GM10248 (cell line): ENCODE data around the gene PBX3.

Experiments used
- CTCF ChIA-PET: fragments of 300-600 bp; sonication (Branson Sonifier 250); formaldehyde crosslinking; extraction: SDS; loops from one replicate; lab custom pipeline; 2021; ENCODE audit warnings: antibody characterized with exemption; lab: Yijun Ruan, JAX
- POLR2A ChIA-PET: fragments of 350-650 bp; sonication (Branson Sonifier 250); formaldehyde crosslinking; extraction: SDS; loops from one replicate; lab custom pipeline; 2020; ENCODE audit warnings: antibody characterized with exemption; lab: Yijun Ruan, JAX
- DNase-seq: peaks from one replicate; pipeline ENCODE4 v3.0.0; 2012; ENCODE audit errors: extremely low spot score
- TF ChIP-seq, protein P1 (sequence below): IDR thresholded peaks from 2 replicates; pipeline ENCODE4 v1.5.1; 2012; ENCODE audit warnings: mild to moderate bottlenecking, low read depth; ENCODE audit errors: extremely low read depth, missing control alignments, control extremely low read depth

The PBX3 gene

DNA sequence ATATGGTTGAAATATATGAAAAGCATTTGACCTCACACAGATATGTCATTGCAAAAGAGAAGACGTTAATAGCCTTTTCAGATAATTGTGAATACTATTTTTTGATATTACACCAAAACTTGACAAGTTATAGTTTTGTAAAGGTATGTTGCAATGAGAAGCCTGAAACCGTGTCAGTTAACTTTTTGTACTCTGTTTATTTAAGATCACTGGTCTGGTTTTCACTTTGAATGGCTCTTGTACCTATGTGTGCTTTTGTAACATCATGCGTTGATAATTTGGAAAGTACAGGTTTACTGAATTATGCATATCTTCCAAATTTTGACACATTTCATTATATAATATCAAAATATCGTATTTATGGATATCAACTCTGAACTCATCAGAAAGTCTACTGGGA, 177.2 kb downstream of the PBX3 start:
- ChIA-PET POLR2A (interaction anchor here (0.6 kb wide), 1 partner anchor 146 kb away, joined by 3 read pairs; no protein-coding TSS in a partner anchor), CTCF (interaction anchor here (0.9 to 2.1 kb wide), 3 partner anchors 10 to 15 kb away, joined by 3 to 8 read pairs (median 3); no protein-coding TSS in a partner anchor)
- DNase-seq = no peak
- TF ChIP-seq, protein P1, sequence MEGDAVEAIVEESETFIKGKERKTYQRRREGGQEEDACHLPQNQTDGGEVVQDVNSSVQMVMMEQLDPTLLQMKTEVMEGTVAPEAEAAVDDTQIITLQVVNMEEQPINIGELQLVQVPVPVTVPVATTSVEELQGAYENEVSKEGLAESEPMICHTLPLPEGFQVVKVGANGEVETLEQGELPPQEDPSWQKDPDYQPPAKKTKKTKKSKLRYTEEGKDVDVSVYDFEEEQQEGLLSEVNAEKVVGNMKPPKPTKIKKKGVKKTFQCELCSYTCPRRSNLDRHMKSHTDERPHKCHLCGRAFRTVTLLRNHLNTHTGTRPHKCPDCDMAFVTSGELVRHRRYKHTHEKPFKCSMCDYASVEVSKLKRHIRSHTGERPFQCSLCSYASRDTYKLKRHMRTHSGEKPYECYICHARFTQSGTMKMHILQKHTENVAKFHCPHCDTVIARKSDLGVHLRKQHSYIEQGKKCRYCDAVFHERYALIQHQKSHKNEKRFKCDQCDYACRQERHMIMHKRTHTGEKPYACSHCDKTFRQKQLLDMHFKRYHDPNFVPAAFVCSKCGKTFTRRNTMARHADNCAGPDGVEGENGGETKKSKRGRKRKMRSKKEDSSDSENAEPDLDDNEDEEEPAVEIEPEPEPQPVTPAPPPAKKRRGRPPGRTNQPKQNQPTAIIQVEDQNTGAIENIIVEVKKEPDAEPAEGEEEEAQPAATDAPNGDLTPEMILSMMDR = no peak

- TF ChIP-seq, protein P1 = no peak
These were observed 179.8 kb downstream of the PBX3 start for GRCh38 chr9:125926936-125927335.

GRCh38 chr9:125929846-125930245, 182.7 kb downstream of the PBX3 start:
- TF ChIP-seq, protein P1 = no peak
- POLR2A ChIA-PET = no interaction called here
- CTCF ChIA-PET = interaction anchor here (2.2 kb wide), 1 partner anchor 10 kb away, joined by 8 read pairs; no protein-coding TSS in a partner anchor
- no peak for DNase-seq

More at GRCh38 chr9:125926936-125927335, 179.8 kb downstream of the PBX3 start:
- ChIA-PET POLR2A (no interaction called here), CTCF (interaction anchor here (0.6 kb wide), 1 partner anchor 12 kb away, joined by 3 read pairs; no protein-coding TSS in a partner anchor)
- DNase-seq = no peak

DNA sequence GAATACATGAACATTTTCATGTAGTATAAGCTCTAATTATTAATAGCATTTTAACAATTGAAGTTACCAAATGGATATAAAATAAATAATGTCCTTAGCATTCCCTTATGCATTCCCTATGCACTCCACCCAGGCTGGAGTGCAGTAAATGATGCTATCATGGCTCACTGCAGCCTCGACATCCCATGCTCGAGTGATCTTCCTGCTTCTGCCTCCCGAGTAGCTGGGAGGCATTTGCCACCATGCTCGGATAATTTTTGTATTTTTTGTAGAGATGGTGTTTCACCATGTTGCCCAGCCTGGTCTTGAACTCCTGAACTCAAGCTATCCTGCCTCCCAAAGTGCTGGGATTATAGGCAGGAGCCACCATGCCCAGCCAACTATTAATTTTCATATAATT, 184.0 kb downstream of the PBX3 start:
- POLR2A ChIA-PET = no interaction called here
- DNase-seq = no peak
- CTCF ChIA-PET = interaction anchor here (0.8 to 2.2 kb wide), 4 partner anchors 11 to 27 kb away, joined by 3 to 8 read pairs (median 4); no protein-coding TSS in a partner anchor
- TF ChIP-seq, protein P1 = no peak

- TF ChIP-seq, protein P1 = no peak
- no peak for DNase-seq
- POLR2A ChIA-PET = no interaction called here
- CTCF ChIA-PET = interaction anchor here (1.6 kb wide), 1 partner anchor 21 kb away, joined by 4 read pairs; no protein-coding TSS in a partner anchor
These were observed 184.8 kb downstream of the PBX3 start for GRCh38 chr9:125932012-125932411.

- CTCF ChIA-PET = interaction anchor here (1.0 to 1.6 kb wide), 2 partner anchors 13 to 22 kb away, joined by 3 to 4 read pairs; no protein-coding TSS in a partner anchor
- POLR2A ChIA-PET = no interaction called here
These were observed 185.7 kb downstream of the PBX3 start for GRCh38 chr9:125932746-125933455.

More at GRCh38 chr9:125932746-125933455, 185.7 kb downstream of the PBX3 start:
- TF ChIP-seq, protein P1 = no peak
- no peak for DNase-seq
